GM12873 (cell line): ENCODE measurements around the gene VPREB3.

Experiments
- TF ChIP-seq, protein P1 (sequence below): IDR thresholded peaks from 2 replicates; pipeline ENCODE4 v1.5.1; 2012; ENCODE audit warnings: low read depth, mild to moderate bottlenecking, moderate library complexity, low read length, control low read depth; ENCODE audit not compliant: insufficient read depth; ENCODE audit errors: missing control alignments

The VPREB3 gene

DNA sequence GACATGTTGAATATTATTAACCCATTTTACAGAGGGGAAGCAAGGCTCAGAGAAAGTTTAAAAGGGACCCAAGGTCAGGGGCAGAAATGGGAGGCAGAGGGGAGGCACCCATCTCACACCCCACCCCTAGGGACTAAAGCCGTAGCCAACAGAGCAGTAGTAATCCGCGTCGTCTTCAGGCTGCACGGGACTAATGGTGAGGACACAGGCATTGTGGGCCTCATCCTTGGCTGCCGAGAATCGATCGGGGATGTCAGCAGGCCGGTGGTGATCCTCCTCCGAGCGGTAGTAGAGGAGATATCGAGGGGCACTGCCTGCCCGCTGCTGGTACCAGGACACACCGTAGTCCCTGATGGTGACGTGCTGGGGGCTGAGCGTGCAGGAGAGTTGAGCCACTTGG lies 1.5 kb downstream of the VPREB3 start:
- TF ChIP-seq, protein P1, sequence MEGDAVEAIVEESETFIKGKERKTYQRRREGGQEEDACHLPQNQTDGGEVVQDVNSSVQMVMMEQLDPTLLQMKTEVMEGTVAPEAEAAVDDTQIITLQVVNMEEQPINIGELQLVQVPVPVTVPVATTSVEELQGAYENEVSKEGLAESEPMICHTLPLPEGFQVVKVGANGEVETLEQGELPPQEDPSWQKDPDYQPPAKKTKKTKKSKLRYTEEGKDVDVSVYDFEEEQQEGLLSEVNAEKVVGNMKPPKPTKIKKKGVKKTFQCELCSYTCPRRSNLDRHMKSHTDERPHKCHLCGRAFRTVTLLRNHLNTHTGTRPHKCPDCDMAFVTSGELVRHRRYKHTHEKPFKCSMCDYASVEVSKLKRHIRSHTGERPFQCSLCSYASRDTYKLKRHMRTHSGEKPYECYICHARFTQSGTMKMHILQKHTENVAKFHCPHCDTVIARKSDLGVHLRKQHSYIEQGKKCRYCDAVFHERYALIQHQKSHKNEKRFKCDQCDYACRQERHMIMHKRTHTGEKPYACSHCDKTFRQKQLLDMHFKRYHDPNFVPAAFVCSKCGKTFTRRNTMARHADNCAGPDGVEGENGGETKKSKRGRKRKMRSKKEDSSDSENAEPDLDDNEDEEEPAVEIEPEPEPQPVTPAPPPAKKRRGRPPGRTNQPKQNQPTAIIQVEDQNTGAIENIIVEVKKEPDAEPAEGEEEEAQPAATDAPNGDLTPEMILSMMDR = no peak

DNA sequence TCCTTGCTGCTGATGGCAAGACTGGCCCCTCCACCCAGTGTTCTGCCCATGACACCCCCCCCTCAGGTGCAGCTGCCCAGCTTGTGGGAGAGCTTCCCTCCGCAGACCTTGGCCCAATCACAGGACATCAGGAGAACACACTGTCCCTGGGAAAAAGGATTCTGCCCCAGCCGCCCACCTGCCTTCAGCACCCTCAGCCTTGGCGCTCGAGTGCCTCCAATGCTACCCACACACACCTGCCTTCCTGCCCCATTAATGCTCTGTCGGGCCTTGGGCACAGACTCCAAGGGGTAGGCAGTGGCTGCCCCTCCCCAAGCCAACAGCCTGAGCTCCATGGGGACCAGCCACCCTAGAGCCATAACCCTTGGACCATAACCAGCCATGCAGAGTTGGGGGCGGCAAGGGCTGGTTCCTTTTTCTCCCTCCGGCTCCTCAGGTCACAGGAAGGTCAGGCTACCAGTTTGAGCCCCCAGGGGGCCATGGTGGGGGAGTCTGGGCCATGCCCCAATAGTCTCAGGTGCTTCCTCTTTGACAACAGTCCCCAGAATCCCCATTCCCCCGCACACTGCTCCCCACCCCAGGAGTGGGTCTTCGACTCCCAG lies 2.0 kb downstream of the VPREB3 start:
- TF ChIP-seq, protein P1 = peak; percentile 37

GRCh38 chr22:23751441-23751996 lies 2.7 kb downstream of the VPREB3 start:
- TF ChIP-seq, protein P1 = no peak

DNA sequence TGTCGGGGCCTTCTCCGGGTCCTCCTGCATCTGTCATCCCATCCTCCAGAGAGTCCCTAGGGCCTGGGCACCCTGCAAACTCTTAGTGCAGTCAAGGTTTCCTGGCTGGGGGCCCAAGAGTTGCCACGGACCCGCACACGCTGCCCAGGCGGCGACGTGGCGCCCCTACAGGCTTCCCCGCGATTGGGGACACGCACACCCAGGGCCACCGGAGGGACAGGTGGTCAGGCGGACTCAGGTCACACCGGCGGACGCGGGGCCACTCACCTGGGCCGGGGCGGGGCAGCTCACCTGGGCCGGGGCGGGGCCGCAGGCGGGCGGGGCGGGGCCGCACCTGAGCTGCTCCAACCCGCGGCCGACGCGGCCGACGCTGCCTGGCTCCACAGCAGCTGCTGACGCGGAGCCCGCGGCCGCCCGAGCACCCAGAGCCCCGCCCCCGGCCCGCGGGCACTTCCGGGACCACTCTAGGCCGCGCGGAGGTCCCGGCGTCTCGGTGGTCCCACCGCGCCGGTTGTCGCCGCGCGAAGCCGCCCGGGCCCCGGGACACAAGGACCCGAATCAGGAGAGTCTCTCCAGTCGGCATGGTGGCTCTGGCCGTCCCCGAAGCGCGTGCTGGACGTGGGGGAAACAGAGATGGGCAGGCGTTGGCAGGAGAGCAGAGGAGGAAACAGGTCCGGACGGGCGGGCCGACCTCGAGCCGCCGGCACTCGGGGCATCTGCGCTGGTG lies 3.3 kb downstream of the VPREB3 start, which contains the start of gene ZNF70:
Gene ZNF70 (minus strand): TSS at position 399 of the 727 bp plus-strand sequence. CDS start 5,972 bp downstream, outside the sequence.
- TF ChIP-seq, protein P1 = peak; percentile 48

GRCh38 chr22:23750367-23750713 lies 3.9 kb downstream of the VPREB3 start:
- TF ChIP-seq, protein P1 = no peak

DNA sequence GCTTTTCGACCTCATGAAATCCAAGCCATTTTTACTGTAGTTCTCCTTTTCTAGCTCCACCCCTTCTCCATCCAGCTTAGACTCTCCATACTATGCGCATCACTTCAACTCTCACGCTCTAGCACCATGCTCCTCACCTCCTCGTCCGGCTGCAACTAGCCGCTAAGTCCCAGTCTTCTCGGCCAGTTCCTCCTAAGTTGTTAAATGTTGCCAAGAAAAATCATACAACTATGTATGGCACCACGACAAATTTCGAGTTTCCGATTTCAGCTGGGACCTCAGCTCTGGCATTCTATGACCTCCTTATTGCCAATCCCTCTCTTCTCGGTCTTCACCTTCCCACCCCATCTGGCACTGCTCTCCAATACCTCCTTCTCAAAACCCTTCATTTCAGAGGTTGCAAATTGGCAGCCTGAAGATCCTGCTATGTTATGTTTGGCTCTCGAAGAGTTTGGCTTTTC lies 4.4 kb downstream of the VPREB3 start:
- TF ChIP-seq, protein P1 = no peak

DNA sequence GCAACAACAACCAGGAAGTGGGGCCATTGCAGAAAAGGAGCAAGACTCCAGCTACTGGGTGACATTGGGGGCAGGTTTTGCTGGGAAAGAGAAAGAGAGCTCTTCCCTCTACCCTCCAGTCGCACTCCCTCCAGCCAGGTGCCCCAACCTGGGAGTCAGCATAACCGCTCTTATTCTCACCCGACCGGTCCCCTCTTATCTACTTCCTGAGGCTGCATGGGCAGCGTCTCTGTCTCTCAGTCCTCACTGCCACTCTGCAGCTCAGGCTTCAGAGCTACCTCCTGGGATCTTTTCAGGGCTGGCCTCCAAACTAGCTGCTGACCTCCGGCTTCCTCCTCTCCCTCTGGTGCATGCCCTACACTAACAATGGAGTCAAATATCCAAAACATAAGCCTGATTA lies 8.4 kb downstream of the VPREB3 start:
- TF ChIP-seq, protein P1 = no peak
